Mammary epithelial cell (primary cell): Measurements from ENCODE around the gene ZNF334.

Source experiments
- CTCF ChIP-seq, 2 donors: IDR thresholded peaks in 1 of 2; conservative IDR thresholded peaks in 1 of 2; 2 replicates each; pipeline ENCODE4 v1.5.1; 2011 to 2012; ENCODE audit warnings: inconsistent platforms in 2 of 2, low read length in 2 of 2, mild to moderate bottlenecking in 2 of 2, control low read depth in 1 of 2, low read depth in 1 of 2; ENCODE audit not compliant: insufficient read depth in 1 of 2; ENCODE audit errors: extremely low read depth in 1 of 2
- EZH2 ChIP-seq: IDR thresholded peaks from 2 replicates; pipeline ENCODE4 v1.6.1; 2012; ENCODE audit warnings: low read length, inconsistent platforms, borderline replicate concordance

GRCh38 chr20:46562009-46562372 is 48.6 kb upstream of the ZNF334 start:
- TF ChIP-seq CTCF (conservative IDR thresholded peaks at IDR 0.05 in 1 of 2, IDR thresholded peaks at IDR 0.05 in 1 of 2; ENCODE audit: extremely low read depth in 1 of 2, insufficient read depth in 1 of 2, low read depth in 1 of 2, low read length in 2 of 2), result no peak
- no peak for TF ChIP-seq EZH2
